Activated CD4-positive, alpha-beta T cell treated with anti-CD3 and anti-CD28 coated beads for 4 hours (primary cell): ENCODE measurements around the gene SGSM1.
"Not testable (repeated sequence)": the region's sequence is repeated elsewhere in the genome, so short reads cannot be mapped to it uniquely, and the experiment has no call there.

ENCODE experiments used
- DNase-seq, 2 donors: peaks; one replicate each; pipeline ENCODE4 v3.0.0-alpha.2; 2020

Gene SGSM1

DNA sequence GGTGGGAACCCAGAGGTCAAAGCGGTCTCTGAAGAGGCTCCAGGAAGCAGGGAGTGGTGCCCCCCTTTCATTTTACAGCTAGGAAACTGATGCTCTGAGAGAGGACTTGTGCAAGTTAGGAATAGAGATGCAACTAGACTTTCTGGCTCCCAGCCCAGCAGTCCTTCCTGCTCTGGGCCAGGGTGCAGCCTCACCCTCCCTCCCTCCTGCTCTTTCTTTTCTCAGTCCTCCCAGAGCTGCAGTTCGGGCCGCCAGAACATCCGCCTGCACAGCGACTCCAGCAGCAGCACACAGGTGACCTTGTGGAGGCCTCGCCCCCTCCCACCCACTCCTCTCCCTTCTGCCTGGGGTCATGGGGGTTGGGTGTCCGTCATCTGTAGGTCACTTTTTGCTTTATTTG lies 89.0 kb downstream of the SGSM1 start:
- no peak for DNase-seq

DNA sequence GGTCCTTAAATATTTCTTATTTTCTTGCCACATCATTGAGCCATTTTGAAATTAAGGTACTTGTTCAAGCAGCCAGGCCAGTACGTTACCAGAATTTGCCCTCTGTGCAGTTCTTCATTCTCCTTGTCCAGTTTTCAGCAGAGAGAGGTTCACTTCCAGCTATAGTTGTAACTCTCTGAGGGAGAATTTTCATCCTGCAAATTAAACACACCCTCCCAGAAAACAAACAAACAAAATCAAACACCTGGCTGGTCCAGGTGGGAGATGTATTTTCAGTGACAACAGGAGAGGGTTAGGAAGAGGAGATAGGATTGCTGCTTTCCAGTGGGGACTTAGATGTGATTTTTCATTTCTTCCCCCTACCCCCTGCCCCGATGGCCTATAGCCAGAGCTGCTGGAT lies 95.4 kb downstream of the SGSM1 start:
- DNase-seq, result no peak

DNA sequence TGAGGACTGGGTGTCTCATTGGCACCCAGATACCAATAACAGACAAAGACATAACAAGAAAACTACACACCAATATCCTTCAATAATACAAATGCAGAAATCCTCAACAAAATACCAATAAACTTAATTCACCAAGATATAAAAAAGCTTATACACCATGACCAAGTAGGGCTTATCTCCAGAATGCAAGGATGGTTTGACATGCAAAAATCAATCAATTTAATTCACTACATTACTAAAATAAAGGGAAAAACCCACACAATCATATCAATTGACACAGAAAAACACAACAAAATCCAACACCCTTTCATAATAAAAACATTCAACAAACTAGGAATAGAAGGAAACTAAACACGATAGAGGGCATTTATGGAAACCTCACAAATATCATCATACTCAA lies 99.9 kb downstream of the SGSM1 start:
- DNase-seq, result no peak

DNA sequence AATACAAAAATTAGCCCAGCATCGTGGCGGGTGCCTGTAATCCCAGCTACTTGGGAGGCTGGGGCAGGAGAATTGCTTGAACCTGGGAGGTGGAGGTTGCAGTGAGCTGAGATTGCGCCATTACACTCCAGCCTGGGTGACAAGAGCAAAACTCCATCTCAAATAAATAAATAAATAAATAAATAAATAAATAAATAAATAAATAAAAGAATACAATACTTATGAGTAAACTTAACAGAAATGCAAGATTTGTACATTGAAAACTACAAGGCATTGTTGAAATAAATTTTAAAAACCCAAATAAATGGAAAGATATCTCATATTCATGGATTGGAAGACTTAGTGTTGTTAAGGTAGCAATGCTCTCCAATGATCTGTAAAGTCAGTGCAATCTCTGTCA lies 101.1 kb downstream of the SGSM1 start:
- not testable (repeated sequence) for DNase-seq

DNA sequence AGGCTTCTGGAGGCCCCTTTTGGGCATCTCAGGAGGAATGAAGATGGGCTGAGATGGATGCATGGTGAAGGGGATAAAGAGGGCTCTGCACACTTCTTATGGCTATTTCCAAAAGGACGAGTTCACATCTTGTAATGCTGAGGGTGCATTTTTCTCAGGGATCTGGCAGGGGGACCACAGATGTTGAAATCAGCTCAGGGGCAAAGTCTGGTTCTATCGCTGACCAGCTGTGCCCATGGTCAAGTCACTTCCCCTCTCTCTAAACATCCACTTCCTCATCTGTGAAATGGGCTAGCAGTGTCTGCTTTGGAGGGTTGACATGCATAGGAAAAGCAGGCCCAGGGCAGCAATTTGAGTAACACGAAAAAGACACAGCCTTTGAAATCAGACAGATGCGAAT lies 114.0 kb downstream of the SGSM1 start:
- DNase-seq, result no peak

DNA sequence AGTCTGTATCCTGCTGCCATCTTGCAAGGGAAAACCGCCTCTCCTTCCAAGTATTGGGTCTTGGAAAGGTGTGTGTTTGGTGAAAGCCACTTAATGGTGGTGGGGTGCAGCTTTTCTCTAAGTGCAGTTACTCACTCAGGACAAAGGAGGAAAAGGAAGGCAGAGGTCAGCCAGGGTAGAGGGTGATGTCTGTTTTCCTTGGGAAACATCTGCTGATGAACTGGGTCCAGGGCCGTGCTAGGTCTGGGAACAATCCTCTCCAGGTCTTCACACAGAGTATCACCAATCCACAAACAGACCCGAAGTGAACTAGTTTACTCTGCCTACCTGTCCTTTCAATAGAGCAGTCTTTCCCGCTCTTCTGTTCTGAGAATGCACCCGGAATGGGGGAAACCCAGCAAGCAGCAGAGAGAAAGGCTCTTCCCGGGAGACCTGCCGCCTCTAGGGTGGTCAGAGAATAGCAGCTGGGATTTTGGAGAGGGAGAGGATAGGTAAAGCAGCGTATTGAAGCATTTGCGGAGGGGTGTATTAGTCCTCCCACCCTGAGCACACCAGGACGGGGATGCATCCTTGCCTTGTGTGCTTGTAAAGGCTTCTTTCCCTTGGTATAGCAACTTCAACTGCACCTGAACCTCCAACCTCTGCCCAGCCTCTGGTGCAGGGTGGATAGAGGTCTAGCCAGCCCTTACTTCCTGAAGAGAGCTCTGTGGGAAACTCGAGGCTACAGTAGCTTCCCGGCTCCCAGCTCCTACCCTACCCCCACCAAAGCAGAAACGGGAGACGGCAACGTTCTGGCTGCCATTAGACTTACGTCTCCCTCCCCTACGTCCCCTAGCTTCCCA lies 119.8 kb downstream of the SGSM1 start:
- no peak for DNase-seq

DNA sequence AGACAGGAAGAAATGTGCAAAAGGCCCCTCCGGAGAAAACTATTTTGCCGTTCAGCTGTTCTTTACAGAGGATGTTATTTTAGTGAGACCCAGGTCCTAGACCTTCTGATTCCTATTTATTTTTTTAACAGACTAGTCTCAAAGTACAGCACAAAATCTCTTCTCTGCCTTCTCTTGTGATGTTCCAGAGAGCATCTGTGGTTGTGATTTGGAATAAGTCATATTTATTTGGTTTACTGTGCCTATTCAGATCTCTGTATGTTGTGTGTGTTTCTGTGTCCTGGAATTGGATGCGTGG lies 120.4 kb downstream of the SGSM1 start:
- no peak for DNase-seq

DNA sequence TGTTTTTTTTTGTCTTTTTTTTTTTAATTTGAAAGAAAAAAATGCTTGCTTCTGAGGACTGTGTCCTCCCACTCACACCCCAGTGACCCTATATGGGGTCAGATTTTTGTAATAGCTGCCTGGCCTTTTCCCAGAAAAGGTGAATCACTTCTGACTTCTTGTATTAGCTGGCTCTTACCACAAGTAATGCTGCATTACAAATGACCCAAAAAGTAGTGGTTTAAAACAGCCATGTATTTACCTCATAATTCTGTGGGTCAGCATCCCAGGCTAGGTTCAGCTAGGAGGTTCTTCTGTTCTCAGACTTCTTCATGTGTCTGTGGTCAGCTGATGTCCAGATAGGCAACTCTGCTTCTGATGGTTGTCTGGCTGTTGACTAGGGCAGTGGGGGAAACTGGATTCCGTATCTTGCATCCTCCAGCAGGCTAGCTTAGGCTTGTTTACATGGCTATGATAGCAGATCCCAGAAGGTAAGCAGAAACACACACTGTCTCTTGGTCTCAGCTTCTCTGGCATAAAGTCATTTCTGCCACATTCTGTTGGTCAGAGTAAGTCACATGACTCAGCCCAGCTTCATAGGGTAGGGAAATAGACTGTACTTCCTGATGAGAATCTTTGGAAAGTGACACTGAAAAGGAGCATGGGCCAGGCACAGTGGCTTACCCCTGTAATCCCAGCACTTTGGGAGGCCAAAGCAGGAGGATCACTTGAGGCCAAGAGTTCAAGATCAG lies 121.0 kb downstream of the SGSM1 start:
- DNase-seq, result no peak

DNA sequence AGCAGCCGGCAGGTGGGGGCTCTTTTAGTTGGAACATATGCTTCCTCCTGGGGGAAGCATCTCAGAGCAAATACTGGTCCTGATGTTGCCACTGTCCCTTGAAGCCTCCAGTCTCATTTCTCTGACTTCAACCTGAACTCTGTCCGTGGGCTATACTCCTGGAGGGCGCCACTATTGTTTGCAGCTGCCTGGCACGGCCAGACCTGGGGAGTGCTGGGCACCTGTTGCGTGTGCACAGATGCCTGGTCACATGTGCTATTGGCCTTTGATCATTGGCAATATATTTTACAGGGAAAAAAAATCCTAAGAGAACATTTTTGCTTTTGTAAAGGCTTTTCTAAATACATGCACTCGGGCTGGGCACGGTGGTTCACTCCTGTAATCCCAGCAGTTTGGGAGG lies 122.3 kb downstream of the SGSM1 start:
- DNase-seq, result no peak

DNA sequence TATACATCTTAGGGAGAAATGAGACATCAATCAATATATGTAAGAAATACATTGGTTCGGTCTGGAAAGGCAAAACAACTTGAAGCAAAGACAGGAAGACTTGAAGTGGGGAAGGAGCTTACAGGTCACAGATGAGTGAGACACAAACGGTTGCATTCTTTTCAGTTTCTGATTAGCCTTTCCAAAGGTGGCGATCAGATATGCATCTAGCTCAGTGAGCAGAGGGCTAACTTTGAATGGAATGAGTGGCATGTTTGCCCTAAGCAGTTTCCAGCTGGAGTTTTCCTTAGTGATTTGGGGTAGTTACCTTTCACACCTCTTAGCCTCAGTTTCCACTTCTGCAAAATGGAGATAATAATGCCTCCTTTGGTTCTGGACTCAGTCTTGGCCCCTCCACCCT lies 124.7 kb downstream of the SGSM1 start:
- DNase-seq, result no peak

DNA sequence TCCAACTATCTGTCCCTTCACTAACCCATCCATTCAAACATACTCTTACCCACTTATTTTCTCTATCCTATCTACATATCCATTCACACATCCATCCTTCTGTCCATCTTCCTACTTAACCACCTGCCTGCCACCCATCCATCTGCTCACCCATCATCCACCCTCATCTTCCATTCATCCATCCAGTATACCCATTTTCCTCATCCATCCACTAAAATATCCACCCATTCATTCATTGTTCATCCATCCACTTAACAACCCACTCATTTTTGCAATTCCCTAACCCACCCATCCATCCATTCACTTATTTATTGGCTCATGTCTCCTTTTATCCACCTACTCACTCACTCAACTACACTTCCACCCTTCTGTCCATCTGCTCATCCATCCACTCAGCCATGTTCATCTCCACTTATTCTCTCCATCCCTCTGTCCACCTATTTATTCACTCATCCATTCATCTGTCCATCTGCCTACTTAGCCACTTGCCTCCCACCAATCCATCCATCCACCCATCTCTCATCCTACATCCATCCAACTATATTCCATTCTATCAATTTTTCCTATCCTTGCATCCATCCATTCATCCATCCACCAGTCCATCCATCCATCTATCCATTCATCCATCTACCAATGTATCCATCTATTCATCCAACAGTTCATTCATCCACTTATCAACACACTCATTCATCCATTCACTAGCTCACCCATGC lies 129.9 kb downstream of the SGSM1 start:
- DNase-seq, result no peak

DNA sequence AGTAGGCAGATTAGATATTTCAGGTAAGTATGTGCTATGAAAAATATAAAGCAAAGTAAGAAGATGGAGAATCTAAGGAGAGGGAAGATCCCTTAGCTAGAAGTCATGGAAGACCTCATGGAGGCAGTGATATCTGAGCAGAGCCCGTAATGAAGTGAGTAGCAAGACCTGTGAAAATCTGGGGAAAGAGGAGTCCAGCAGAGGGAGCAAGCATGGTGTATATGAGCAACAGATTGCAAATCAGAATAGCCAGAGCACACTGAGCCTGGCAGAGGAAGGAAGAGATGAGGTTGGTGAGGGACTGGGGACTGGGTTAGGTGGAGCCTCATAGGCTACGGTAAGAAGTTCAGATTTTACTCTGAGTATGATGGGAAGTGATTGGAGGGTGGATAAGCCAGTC lies 131.1 kb downstream of the SGSM1 start:
- no peak for DNase-seq

DNA sequence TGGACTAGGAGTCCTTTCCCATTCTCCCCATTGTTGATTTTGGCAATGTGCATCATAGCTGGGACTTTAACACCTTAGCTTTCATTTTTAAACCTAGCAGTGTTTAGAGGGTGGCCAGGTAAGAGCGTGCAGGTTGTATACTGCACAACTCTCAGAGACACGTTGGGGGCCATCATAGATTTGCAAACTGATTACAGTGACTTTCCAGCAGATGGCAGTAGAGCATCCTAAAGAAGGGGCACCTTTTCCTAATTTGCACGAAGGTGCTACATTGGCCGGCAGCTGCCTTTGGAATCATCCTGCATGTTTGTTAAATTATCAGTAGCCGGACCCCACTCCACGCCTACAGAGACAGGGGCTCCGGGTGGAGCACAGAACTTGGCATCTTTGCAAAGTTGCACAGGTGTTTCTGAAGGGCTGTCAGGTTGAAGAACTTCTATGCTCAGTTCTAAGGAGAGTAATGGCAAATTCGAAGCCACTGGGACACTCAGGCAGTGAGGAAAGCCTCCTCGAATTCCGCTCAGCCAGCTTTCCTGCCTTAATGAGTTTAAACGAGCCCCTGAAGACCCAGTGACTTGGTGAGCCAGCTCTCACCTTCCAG lies 132.8 kb downstream of the SGSM1 start:
- peak; percentile 15 to 28 for DNase-seq

DNA sequence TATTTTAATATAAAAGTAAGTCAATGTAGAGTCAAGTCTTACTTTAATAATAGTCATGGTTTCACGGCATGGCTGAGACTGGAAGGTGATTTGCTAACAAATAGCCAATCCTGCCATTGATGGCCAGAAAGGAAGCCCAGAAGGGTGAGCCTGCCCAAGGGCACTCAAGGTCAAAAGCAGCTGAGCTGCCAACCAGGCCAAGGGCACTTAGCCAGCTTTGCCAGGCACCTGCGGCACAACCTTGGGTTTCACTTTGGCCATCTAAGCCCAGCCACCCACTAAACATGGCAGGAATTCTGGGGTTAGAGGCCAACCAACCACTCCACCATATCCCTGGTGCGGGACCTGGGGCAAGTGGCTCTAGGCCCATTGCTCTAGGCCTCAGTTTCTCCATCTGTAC lies 136.3 kb downstream of the SGSM1 start:
- DNase-seq, result no peak

DNA sequence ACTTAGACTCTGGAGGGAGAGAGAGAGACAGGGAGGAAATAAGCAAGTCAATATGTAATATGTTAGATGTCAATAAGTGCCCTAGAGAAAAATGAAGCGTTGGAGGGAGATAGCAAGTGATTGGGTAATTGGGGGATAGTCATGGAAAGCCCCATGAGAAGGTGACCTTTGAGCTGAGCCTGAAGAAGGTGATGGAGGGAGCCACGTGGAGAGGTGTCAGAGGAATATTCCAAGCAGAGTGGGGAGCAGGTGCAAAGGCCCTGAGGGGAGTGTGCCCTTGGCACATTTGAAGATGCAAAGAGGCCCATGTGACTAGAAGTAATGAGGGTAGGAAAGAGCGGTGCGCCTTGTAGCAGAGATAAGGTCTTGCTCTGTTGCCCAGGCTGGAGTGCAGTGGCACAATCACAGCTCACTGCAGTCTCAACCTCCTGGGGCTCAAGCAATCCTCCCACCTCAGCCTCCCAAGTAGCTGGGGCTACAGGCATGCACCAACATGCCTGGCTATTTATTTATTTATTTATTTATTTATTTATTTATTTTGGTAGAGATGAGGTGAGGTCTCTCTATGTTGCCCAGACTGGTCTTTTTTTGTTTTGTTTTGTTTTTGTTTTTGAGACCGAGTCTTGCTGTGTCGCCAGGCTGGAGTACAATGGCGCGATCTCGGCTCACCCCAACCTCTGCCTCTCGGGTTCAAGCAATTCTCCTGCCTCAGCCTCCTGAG lies 138.4 kb downstream of the SGSM1 start:
- no peak for DNase-seq

DNA sequence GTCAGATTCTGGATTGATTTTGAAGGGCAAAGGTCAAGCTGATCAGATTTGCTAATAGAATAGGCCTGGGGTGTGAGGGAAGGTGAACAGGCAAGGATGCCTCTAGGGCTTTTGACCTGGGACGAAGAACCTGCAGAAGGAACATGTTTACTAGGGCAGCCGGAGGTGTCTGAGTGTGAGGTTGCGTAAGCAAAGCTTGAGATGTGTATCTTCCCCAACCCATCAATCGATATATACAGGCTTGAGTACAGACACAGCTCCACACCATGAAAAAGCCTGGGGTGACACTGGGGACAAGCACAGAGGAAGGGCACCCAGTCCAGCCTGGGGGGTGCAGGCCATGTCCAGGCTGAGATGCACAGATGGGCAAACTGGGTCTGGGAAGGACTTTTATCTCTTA lies 139.4 kb downstream of the SGSM1 start:
- DNase-seq, result no peak

DNA sequence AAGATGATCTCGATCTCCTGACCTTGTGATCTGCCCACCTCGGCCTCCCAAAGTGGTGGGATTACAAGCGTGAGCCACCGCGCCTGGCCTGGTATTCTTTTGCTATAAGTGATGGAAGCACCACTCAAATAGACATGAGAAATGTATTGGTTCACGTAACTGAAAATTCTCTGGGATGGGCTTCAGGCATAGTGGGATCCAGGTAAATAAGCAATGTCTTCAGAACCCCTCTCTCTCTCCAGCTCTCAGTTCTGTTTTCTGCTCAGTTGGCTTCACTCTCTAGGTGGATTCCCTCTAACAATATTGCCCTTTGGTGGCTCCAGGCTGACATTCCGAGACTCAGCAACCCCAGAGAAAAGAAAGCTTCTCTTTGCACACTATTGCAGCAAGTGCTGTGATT lies 141.4 kb downstream of the SGSM1 start:
- DNase-seq, result no peak

DNA sequence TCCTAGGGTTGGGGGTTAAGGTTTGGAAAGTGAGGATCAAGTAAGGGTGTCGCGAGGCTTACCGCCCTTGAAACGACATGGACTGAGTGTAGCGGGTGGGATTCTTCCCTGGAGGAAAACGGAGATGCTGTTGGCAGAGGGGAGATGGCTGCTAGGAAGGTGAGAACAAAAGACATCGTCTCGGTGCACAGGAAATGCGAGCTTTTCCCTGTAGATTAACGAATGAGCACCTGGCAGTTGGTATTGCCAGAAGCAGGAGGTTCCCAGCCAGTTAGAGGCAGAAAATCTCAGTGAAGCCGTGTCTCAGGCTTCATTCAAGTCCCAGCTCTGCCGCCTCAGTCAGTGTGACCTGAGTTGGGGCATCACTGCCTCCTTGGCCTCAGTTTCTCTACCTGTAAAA lies 141.9 kb downstream of the SGSM1 start:
- no peak for DNase-seq

DNA sequence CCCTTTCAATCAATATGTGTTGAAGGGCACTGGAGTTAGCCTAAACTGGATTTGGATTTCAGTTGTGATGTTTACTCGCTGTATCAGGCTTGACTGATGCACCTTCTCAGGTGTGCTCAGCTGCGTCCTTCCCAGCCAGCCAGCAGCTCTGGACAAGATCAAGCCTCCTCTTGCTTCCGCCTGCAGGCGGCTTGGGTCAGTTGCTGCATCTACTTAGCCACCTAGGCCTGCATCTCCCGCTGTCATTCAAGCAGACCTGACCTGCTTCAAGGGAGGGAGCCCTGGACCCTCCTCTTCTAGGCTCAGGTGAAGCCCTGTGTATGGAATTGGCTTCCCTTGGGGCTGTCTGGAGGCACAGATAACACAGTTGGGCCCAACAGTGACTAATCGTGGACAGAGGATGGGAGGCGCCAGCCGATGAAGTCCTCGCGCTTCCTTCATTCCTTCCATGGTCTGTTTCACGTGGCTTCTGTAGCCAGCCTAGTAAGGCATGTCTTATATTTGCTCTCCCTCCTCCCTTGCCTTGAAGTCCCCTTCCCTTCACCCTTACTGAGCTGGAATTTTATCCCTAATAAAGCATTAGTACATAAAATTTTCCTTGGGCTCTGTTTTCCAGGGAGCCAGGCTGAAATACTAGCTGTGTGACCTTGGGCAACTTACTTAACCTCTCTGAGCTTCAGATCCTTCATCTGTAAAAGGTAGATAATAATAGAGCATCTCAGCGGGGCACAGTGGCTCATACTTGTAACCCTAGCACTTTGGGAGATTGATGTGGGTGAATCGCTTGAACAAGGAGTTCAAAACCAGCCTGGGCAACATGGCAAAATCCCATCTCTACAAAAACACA lies 142.6 kb downstream of the SGSM1 start:
- DNase-seq, result no peak

DNA sequence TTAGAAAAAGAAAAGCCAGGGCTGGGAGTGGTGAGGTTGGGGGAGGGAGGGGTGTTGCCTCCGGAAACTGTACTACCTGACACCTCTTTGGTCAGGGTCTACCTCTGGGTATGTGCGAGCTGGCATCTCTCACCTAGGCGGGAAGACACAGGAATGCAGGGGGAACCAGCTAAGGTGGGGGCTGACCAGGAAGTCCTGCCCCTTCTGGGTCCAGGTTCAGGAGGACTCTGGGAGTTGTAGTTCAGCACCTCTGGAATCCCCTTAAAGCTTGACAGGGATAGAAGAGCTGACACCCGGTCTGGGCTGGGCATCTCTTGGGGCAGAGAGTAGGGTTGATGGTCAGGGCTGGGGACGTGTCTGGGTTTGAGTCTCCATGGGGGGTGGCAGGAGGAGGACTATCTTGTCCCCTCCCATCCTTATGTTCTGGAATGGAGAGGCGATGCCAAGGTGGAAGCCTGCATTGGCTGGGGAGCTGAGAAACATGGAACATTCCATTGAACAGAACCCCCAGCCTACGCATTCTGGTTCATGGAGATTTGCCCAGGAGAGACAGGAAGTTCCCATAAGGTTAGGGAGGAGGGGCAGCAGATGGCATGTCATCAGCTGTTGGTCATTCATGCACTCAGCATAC lies 144.4 kb downstream of the SGSM1 start:
- no peak for DNase-seq
